ENCODE measurements around the gene NARS2.

GRCh38 chr11:78540256-78540655 is 34.4 kb downstream of the NARS2 start:
- TF ChIP-seq EZH2 (IDR thresholded peaks at IDR 0.05) (no peak), POLR2AphosphoS5 (IDR thresholded peaks at IDR 0.05; ENCODE audit: borderline replicate concordance, low read depth, low read length) (no peak), FOXP2 (optimal IDR thresholded peaks at IDR 0.05; ENCODE audit: control extremely low read depth, extremely low read length, insufficient read depth) (no peak)
